ENCODE results near the gene SNX20. TPM values are rescaled to one million over a fixed set of nuclear protein-coding genes. Genes with fewer than 3 reads are reported as not detected.

Gene SNX20
- total RNA-seq, 1 donor from 2014 or later, result 93.0 TPM

DNA sequence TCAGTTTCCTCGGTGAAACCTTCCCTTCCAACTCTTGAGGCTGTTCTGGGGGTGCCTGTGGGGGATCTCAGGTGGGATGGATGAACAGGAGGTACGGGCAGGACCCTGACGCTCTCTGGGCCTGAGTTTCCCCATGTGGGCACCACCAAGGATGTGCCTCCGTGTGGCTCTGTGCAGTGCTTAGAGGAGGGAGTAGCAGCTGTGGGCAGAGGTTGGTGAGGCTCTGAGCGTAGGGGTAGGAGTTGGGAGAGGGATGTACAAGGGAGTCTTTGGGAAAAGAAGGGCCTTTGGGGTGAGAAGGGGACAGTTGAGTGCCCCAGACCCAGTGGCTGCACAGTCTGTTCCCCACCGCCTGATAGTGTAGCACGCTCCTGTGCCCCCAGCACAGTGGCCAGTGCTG lies 59.1 kb downstream of the SNX20 start:
- intact Hi-C loops (cut with micrococcal nuclease), result no loop called here

Other genes with a start within 250 kb of the SNX20 start
- gene NKD1, start 132.9 kb downstream of the SNX20 start, total RNA-seq, result 1.0 and 1.5 TPM in 2 replicates
- gene NOD2, start 12.3 kb upstream of the SNX20 start, total RNA-seq, result 8.6 and 9.4 TPM in 2 replicates
- gene CYLD, start 60.8 kb upstream of the SNX20 start, total RNA-seq, result 343 and 355 TPM in 2 replicates

Measured in T-helper 1 cell treated with Interleukin-12 subunit alpha and Interleukin-12 subunit beta and Interleukin-4 antibody, amounts not matched to agents 30 ng/mL and 1 ng/mL, for 36 hours (primary cell).